GM12878 (cell line): ENCODE measurements around the gene GABARAPL2. TPM values are rescaled to one million over a fixed set of nuclear protein-coding genes. Genes with fewer than 3 reads are reported as not detected.

ENCODE experiments used
- ATAC-seq: fragments of 200-7000 bp; cut with Tn5 transposase; 3 replicates; pipeline ENCODE4 v1.9.1; 2020; ENCODE audit warnings: mild to moderate bottlenecking, moderate library complexity
- BruUV-seq: library from RNA; stranded (reverse); fragments of 400-500 nt; replicated peaks from 2 replicates; lab custom pipeline; 2021; lab: Mats Ljungman, UMichigan
- CTCF ChIA-PET: fragments of 300-600 bp; sonication (Branson Sonifier 250); formaldehyde crosslinking; extraction: SDS; loops from one replicate; lab custom pipeline; 2021; ENCODE audit warnings: inconsistent platforms; lab: Yijun Ruan, JAX
- POLR2A ChIA-PET: fragments of 350-600 bp; formaldehyde crosslinking; extraction: SDS; loops from one replicate; lab custom pipeline; 2021; ENCODE audit warnings: inconsistent platforms; lab: Charles Lee
- RAD21 ChIA-PET: fragments of 300-600 bp; sonication (Branson Sonifier 250); formaldehyde crosslinking; loops from one replicate; lab custom pipeline; 2023; ENCODE audit warnings: antibody characterized with exemption; ENCODE audit not compliant: unreplicated experiment; lab: Charles Lee
- SMC1A ChIA-PET: fragments of 300-600 bp; sonication (Branson Sonifier 250); formaldehyde crosslinking; loops from one replicate; lab custom pipeline; 2023; ENCODE audit not compliant: unreplicated experiment, uncharacterized antibody; lab: Charles Lee
- DNase-seq: peaks from one replicate; pipeline ENCODE4 v3.0.0-alpha.2; 2011; ENCODE audit warnings: low read depth, low spot score
- FAIRE-seq: peaks from 3 replicates; lab custom pipeline; 2011; peaks lifted over from hg19 to GRCh38; lab: Jason Lieb, UNC
- H2AFZ ChIP-seq: 2 replicates; pipeline ENCODE4 v1.6.0; 2011; ENCODE audit warnings: low read depth, low read length, control low read depth; ENCODE audit not compliant: control insufficient read depth
- H3K27ac ChIP-seq: 2 replicates; pipeline ENCODE4 v1.5.1; 2011; ENCODE audit warnings: control low read depth; ENCODE audit not compliant: control insufficient read depth, insufficient read depth
- H3K27me3 ChIP-seq, 2 experiments: replicated peaks in 1 of 2; 2 replicates each; pipeline versions ENCODE4 v1.6.0 to v1.6.1; 2011; ENCODE audit warnings: low read length in 1 of 2; ENCODE audit not compliant: control insufficient read depth in 2 of 2, insufficient read depth in 2 of 2
- H3K36me3 ChIP-seq, 2 experiments: 2 replicates each; pipeline ENCODE4 v1.5.1; 2011; ENCODE audit warnings: low read length in 1 of 2; ENCODE audit not compliant: control insufficient read depth in 2 of 2, insufficient read depth in 2 of 2
- H3K4me1 ChIP-seq: 2 replicates; pipeline ENCODE4 v1.6.1; 2011; ENCODE audit warnings: mild to moderate bottlenecking, low read length, moderate library complexity, mixed read lengths; ENCODE audit not compliant: control insufficient read depth, insufficient read depth
- H3K4me2 ChIP-seq: 2 replicates; pipeline ENCODE4 v1.6.0; 2011; ENCODE audit warnings: control low read depth; ENCODE audit not compliant: control insufficient read depth, insufficient read depth
- H3K4me3 ChIP-seq: fragments of 200-600 bp; sonication (generic); 2 replicates; pipeline ENCODE4 v1.5.1; 2016
- H3K79me2 ChIP-seq: 2 replicates; pipeline ENCODE4 v1.6.0; 2011; ENCODE audit warnings: low read length; ENCODE audit not compliant: control insufficient read depth, insufficient read depth
- H3K9ac ChIP-seq: 2 replicates; pipeline ENCODE4 v1.8.0; 2011; ENCODE audit warnings: low read length, control low read depth, mixed read lengths; ENCODE audit not compliant: control insufficient read depth, insufficient read depth
- H3K9me3 ChIP-seq: replicated peaks from 3 replicates; pipeline ENCODE4 v1.5.1; 2011; ENCODE audit warnings: mild to moderate bottlenecking, low read length; ENCODE audit not compliant: control insufficient read depth, insufficient read depth
- H4K20me1 ChIP-seq: 2 replicates; pipeline ENCODE4 v1.6.0; 2011; ENCODE audit not compliant: control insufficient read depth, insufficient read depth
- CEBPZ ChIP-seq: fragments of 150-350 bp; IDR thresholded peaks from 2 replicates; pipeline ENCODE4 v1.6.1; 2016; ENCODE audit warnings: low read depth, low read length
- CHD1 ChIP-seq: IDR thresholded peaks from 2 replicates; pipeline ENCODE4 v1.6.1; 2012; ENCODE audit warnings: low read depth, low read length, improper control_type of control experiment
- DPF2 ChIP-seq: fragments of 450-650 bp; IDR thresholded peaks from 2 replicates; pipeline ENCODE4 v1.6.1; 2017; ENCODE audit warnings: mild to moderate bottlenecking
- E4F1 ChIP-seq: fragments of 450-650 bp; IDR thresholded peaks from 2 replicates; pipeline ENCODE4 v1.6.1; 2018; ENCODE audit warnings: borderline replicate concordance, mild to moderate bottlenecking; ENCODE audit not compliant: partially characterized antibody
- FOXK2 ChIP-seq: fragments of 450-650 bp; IDR thresholded peaks from 2 replicates; pipeline ENCODE4 v1.6.1; 2017; ENCODE audit warnings: mild to moderate bottlenecking, moderate library complexity
- KAT2A ChIP-seq: conservative IDR thresholded peaks from 2 replicates; pipeline ENCODE4 v1.6.1; 2011; ENCODE audit warnings: low read depth, low read length; ENCODE audit not compliant: control insufficient read depth
- MEF2A ChIP-seq: IDR thresholded peaks from 2 replicates; pipeline ENCODE4 v1.6.1; 2011; ENCODE audit warnings: low read depth, mild to moderate bottlenecking, low read length, moderate library complexity; ENCODE audit not compliant: insufficient read depth
- MYB ChIP-seq: fragments of 150-350 bp; IDR thresholded peaks from 2 replicates; pipeline ENCODE4 v1.6.1; 2014; ENCODE audit warnings: mild to moderate bottlenecking, low read depth, low read length, borderline replicate concordance
- PKNOX1 ChIP-seq: fragments of 450-650 bp; IDR thresholded peaks from 2 replicates; pipeline ENCODE4 v1.6.1; 2016; ENCODE audit warnings: mild to moderate bottlenecking
- RUNX3 ChIP-seq: IDR thresholded peaks from 2 replicates; pipeline ENCODE4 v1.6.1; 2012; ENCODE audit warnings: low read length, inconsistent platforms
- SMAD5 ChIP-seq: IDR thresholded peaks from 2 replicates; pipeline ENCODE4 v1.6.1; 2016; ENCODE audit warnings: antibody characterized with exemption, low read depth
- SP1 ChIP-seq: IDR thresholded peaks from one replicate; pipeline ENCODE4 v1.6.1; 2011; ENCODE audit warnings: low read depth, low read length
- ZBTB11 ChIP-seq: fragments of 450-650 bp; formaldehyde crosslinking; IDR thresholded peaks from 2 replicates; pipeline ENCODE4 v1.5.0; 2022; ENCODE audit warnings: mild to moderate bottlenecking, missing genetic modification characterization
- ZSCAN29 ChIP-seq: fragments of 450-650 bp; IDR thresholded peaks from 2 replicates; pipeline ENCODE4 v1.6.1; 2017; ENCODE audit warnings: mild to moderate bottlenecking, moderate library complexity
- WGBS: methylation state at CpG from one replicate; pipeline ENCODE4 v1.1.6; 2016; ENCODE audit warnings: low lambda C conversion rate; ENCODE audit not compliant: insufficient replicate concordance, insufficient coverage; ENCODE audit errors: missing lambda C conversion rate; 5-methylcytosine and 5-hydroxymethylcytosine counted together
- in situ Hi-C: fragments of 300-500 bp; cut with MboI; formaldehyde crosslinking; loops from 9 replicates; pipeline ENCODE4 v1.14.3; 2018; ENCODE audit warnings: mixed read lengths
- intact Hi-C: fragments of 100-400 bp; cut with micrococcal nuclease; formaldehyde crosslinking; loops from one replicate; pipeline ENCODE4 v1.14.2; 2022; ENCODE audit not compliant: unreplicated experiment
- polyA plus RNA-seq, 11 experiments: library from polyadenylated mRNA; depleted of rRNA in 4 of 11; unstranded in 6 of 11; stranded (reverse) in 5 of 11; fragments of >200 nt; fragmentation: Nextera tagmentation in 4 of 11; fragmentation: Illumina TruSeq in 1 of 11; extraction: Ambion mirVana in 4 of 11; extraction: Trizol in 1 of 11; gene quantifications; 1 replicate in 1 of 11; 2 replicates in 10 of 11; pipeline versions ENCODE4 v1.2.1 to v1.2.3, GENCODE V29; 2011 to 2016; ENCODE audit warnings: inconsistent platforms in 2 of 11, missing spikeins in 2 of 11, low read depth in 1 of 11
- total RNA-seq, 4 experiments: library from RNA; depleted of rRNA in 3 of 4; stranded (reverse); fragments of >200 nt in 3 of 4; fragmentation: Illumina TruSeq in 1 of 4; extraction: Trizol in 1 of 4; gene quantifications; 2 replicates each; pipeline versions ENCODE4 v1.2.1 to v1.2.3, GENCODE V29; 2013 to 2021

GABARAPL2 gene
- total and polyA plus RNA-seq, 10 of the 15 experiments (the other 5 are each of a cell fraction or from before 2014, with no cell fraction given), result 61.9 to 359 (median 128) TPM

- peaks cover 1 to 10% of the 10 kb centered on the region in 2 experiments for H3K36me3 ChIP-seq
- TF ChIP-seq MYB, result no peak
- TF ChIP-seq SMAD5, result no peak
- TF ChIP-seq FOXK2, result no peak
- no peak for TF ChIP-seq SP1
- TF ChIP-seq KAT2A, result no peak
- TF ChIP-seq ZBTB11 (CRISPR knock-in tag), result no peak
- no peak for TF ChIP-seq CEBPZ
- no peak for TF ChIP-seq E4F1
- TF ChIP-seq DPF2, result no peak
- TF ChIP-seq CHD1, result no peak
- peak; percentile 76; the same call in 1 of the 2 replicates for TF ChIP-seq MEF2A
- TF ChIP-seq PKNOX1, result no peak
- no peak for TF ChIP-seq ZSCAN29
- TF ChIP-seq RUNX3, result peak; percentile 92
Observed at GRCh38 chr16:75579281-75579834, 13.2 kb downstream of the GABARAPL2 start.

More at GRCh38 chr16:75579281-75579834, 13.2 kb downstream of the GABARAPL2 start:
- WGBS, result 30% methylated on average over 7 of the region's 7 CpGs
- in situ Hi-C loops, result no loop called here
- Histone ChIP-seq H3K4me2 (peak overlapping the region; percentile 51), H3K27me3 (no peaks in the 10 kb centered on the region), H4K20me1 (no peaks in the 10 kb centered on the region), H3K9me3 (no peaks in the 10 kb centered on the region), H3K4me1 (peaks cover 36% of the 10 kb centered on the region), H3K79me2 (peaks cover 10% of the 10 kb centered on the region), H3K27ac (peak overlapping the region; percentile 36), H3K9ac (no peak overlapping the region), H3K4me3 (no peak overlapping the region), H2AFZ (no peak overlapping the region)
- FAIRE-seq, result no peak
- ChIA-PET RAD21 (interaction anchor here (1.0 kb wide), 1 partner anchor 30 kb away, joined by 4 read pairs; no protein-coding TSS in a partner anchor), CTCF (interaction anchor here (0.8 to 1.8 kb wide), 5 partner anchors 23 to 125 kb away, joined by 3 to 7 read pairs (median 3); partner anchors contain the start of gene TMEM231), SMC1A (interaction anchor here (0.7 to 2.1 kb wide), 5 partner anchors 12 to 104 kb away, joined by 3 to 6 read pairs (median 3); partner anchors contain the start of gene ADAT1), POLR2A (interaction anchor here (2.8 kb wide), 1 partner anchor 14 kb away, joined by 11 read pairs; the partner anchor contains the start of gene GABARAPL2)
- no peak for DNase-seq
- intact Hi-C loops, result no loop called here
- no TSS peak for BruUV-seq
- ATAC-seq, result peak; percentile 21
